Right atrium auricular region (tissue), 2 donors: ENCODE measurements around the gene FHIT. TPM values are rescaled to one million over a fixed set of nuclear protein-coding genes. Genes with fewer than 3 reads are reported as not detected.

Experiments used
- DNase-seq: peaks from one replicate; pipeline ENCODE4 v3.0.0-alpha.2; 2019; ENCODE audit warnings: low spot score
- H3K27ac ChIP-seq, 2 donors: fragments of 200-600 bp; sonication (generic); 1 replicate in 1 of 2; 2 replicates in 1 of 2; pipeline ENCODE4 v1.5.1; 2016 to 2019
- H3K27me3 ChIP-seq, 2 donors: fragments of 200-600 bp; sonication (generic); one replicate each; pipeline versions ENCODE4 v1.5.1 to v1.6.0; 2017 to 2019
- H3K36me3 ChIP-seq: fragments of 200-600 bp; sonication (generic); one replicate; pipeline ENCODE4 v1.5.1; 2016
- H3K4me1 ChIP-seq, 2 donors: fragments of 200-600 bp; sonication (generic); one replicate each; pipeline versions ENCODE4 v1.5.1 to v1.6.0; 2017 to 2019
- H3K4me3 ChIP-seq, 2 donors: fragments of 200-600 bp; sonication (generic); 1 replicate in 1 of 2; 2 replicates in 1 of 2; pipeline ENCODE4 v1.5.1; 2017 to 2019; ENCODE audit warnings: mild to moderate bottlenecking in 1 of 2, moderate library complexity in 1 of 2
- H3K9me3 ChIP-seq, 2 donors: fragments of 200-600 bp; sonication (generic); one replicate each; pipeline ENCODE4 v1.5.1; 2019
- CTCF ChIP-seq, 2 donors: fragments of 200-600 bp; sonication (generic); IDR thresholded peaks; one replicate each; pipeline ENCODE4 v1.5.1; 2019; ENCODE audit warnings: antibody characterized with exemption in 2 of 2
- total RNA-seq, 2 donors: library from RNA; depleted of rRNA; stranded (reverse); fragments of >200 nt; gene quantifications; one replicate each; pipeline ENCODE4 v1.1.0, GENCODE V29; 2016

The FHIT gene
- total RNA-seq, 2 donors from 2014 or later, result 10.4 to 11.0 TPM

- no peak for TF ChIP-seq CTCF (IDR thresholded peaks at IDR 0.05)
- no peaks in the 10 kb centered on the region for H3K9me3 ChIP-seq
- no peak overlapping the region for H3K27ac ChIP-seq
- H3K4me1 ChIP-seq, result no peaks in the 10 kb centered on the region
- H3K36me3 ChIP-seq, result no peaks in the 10 kb centered on the region
- DNase-seq, result no peak
- H3K27me3 ChIP-seq, result no peaks in the 10 kb centered on the region
- H3K4me3 ChIP-seq, result no peak overlapping the region
Observed at GRCh38 chr3:60528651-60529050, 722.6 kb downstream of the FHIT start.

GRCh38 chr3:60523536-60523935 lies 727.7 kb downstream of the FHIT start:
- no peaks in the 10 kb centered on the region for H3K9me3 ChIP-seq
- no peaks in the 10 kb centered on the region for H3K4me1 ChIP-seq
- no peak overlapping the region for H3K4me3 ChIP-seq
- H3K36me3 ChIP-seq, result no peaks in the 10 kb centered on the region
- H3K27ac ChIP-seq, result no peak overlapping the region
- no peak for DNase-seq
- H3K27me3 ChIP-seq, result no peaks in the 10 kb centered on the region
- no peak for TF ChIP-seq CTCF (IDR thresholded peaks at IDR 0.05)

GRCh38 chr3:60517134-60517533 lies 734.1 kb downstream of the FHIT start:
- H3K27ac ChIP-seq, result no peak overlapping the region
- no peak overlapping the region for H3K4me3 ChIP-seq
- H3K36me3 ChIP-seq, result no peaks in the 10 kb centered on the region
- no peak for TF ChIP-seq CTCF (IDR thresholded peaks at IDR 0.05)
- no peaks in the 10 kb centered on the region for H3K4me1 ChIP-seq
- H3K9me3 ChIP-seq, result no peaks in the 10 kb centered on the region
- no peaks in the 10 kb centered on the region for H3K27me3 ChIP-seq
- no peak for DNase-seq

- no peak for DNase-seq
- no peaks in the 10 kb centered on the region for H3K9me3 ChIP-seq
- no peak for TF ChIP-seq CTCF (IDR thresholded peaks at IDR 0.05)
- H3K4me1 ChIP-seq, result no peaks in the 10 kb centered on the region
- H3K27ac ChIP-seq, result no peak overlapping the region
- no peaks in the 10 kb centered on the region for H3K36me3 ChIP-seq
- no peaks in the 10 kb centered on the region for H3K27me3 ChIP-seq
- no peak overlapping the region for H3K4me3 ChIP-seq
Observed at GRCh38 chr3:60514866-60515265, 736.4 kb downstream of the FHIT start.

GRCh38 chr3:60514085-60514649 lies 737.1 kb downstream of the FHIT start:
- no peak for TF ChIP-seq CTCF (IDR thresholded peaks at IDR 0.05)
- H3K27me3 ChIP-seq, result no peaks in the 10 kb centered on the region
- no peak overlapping the region for H3K27ac ChIP-seq
- H3K36me3 ChIP-seq, result no peaks in the 10 kb centered on the region
- no peak overlapping the region for H3K4me3 ChIP-seq
- H3K9me3 ChIP-seq, result no peaks in the 10 kb centered on the region
- DNase-seq, result no peak
- no peaks in the 10 kb centered on the region for H3K4me1 ChIP-seq

- TF ChIP-seq CTCF (IDR thresholded peaks at IDR 0.05), result no peak
- no peaks in the 10 kb centered on the region for H3K27me3 ChIP-seq
- H3K27ac ChIP-seq, result no peak overlapping the region
- no peaks in the 10 kb centered on the region for H3K9me3 ChIP-seq
- H3K36me3 ChIP-seq, result no peaks in the 10 kb centered on the region
- H3K4me3 ChIP-seq, result no peak overlapping the region
- DNase-seq, result no peak
- no peaks in the 10 kb centered on the region for H3K4me1 ChIP-seq
Observed at GRCh38 chr3:60513241-60513640, 738.0 kb downstream of the FHIT start.
